RWPE2 (cell line): ENCODE results near the gene CLEC16A.
A peak's percentile ranks its signal among the peaks of the same experiment; 100 is the strongest.

Experiments
- ATAC-seq: fragments of 200-7000 bp; cut with Tn5 transposase; 3 replicates; pipeline ENCODE4 v1.9.1; 2021; ENCODE audit warnings: low read depth
- DNase-seq: peaks from one replicate; pipeline ENCODE4 v3.0.0-alpha.2; 2020; ENCODE audit warnings: low spot score
- H3K27ac ChIP-seq: fragments of 450-650 bp; 2 replicates; pipeline ENCODE4 v1.5.1; 2017; ENCODE audit warnings: mild to moderate bottlenecking; ENCODE audit not compliant: poor library complexity, severe bottlenecking
- H3K27me3 ChIP-seq: fragments of 250-450 bp; sonication (Bioruptor Pico); 2 replicates; pipeline ENCODE4 v1.5.1; 2021; ENCODE audit warnings: mild to moderate bottlenecking, moderate library complexity; ENCODE audit not compliant: insufficient read depth, poor library complexity, severe bottlenecking
- H3K36me3 ChIP-seq: fragments of 250-450 bp; sonication (Bioruptor Pico); 2 replicates; pipeline ENCODE4 v1.5.1; 2020; ENCODE audit warnings: low read depth, mild to moderate bottlenecking, moderate library complexity
- H3K4me1 ChIP-seq: fragments of 250-450 bp; sonication (Bioruptor Pico); 2 replicates; pipeline ENCODE4 v1.5.1; 2021; ENCODE audit warnings: mild to moderate bottlenecking, moderate library complexity; ENCODE audit not compliant: insufficient read depth, poor library complexity, severe bottlenecking
- H3K4me3 ChIP-seq: fragments of 250-450 bp; sonication (Bioruptor Pico); 2 replicates; pipeline ENCODE4 v1.5.1; 2021; ENCODE audit warnings: mild to moderate bottlenecking, moderate library complexity; ENCODE audit not compliant: severe bottlenecking
- H3K9me3 ChIP-seq: fragments of 250-450 bp; sonication (Bioruptor Pico); 2 replicates; pipeline ENCODE4 v1.5.1; 2021; ENCODE audit warnings: mild to moderate bottlenecking, moderate library complexity; ENCODE audit not compliant: severe bottlenecking
- TF ChIP-seq, protein P1 (sequence below): fragments of 450-650 bp; IDR thresholded peaks from one replicate; pipeline ENCODE4 v1.5.1; 2017; ENCODE audit warnings: mild to moderate bottlenecking, moderate library complexity; ENCODE audit not compliant: poor library complexity, severe bottlenecking

CLEC16A gene

DNA sequence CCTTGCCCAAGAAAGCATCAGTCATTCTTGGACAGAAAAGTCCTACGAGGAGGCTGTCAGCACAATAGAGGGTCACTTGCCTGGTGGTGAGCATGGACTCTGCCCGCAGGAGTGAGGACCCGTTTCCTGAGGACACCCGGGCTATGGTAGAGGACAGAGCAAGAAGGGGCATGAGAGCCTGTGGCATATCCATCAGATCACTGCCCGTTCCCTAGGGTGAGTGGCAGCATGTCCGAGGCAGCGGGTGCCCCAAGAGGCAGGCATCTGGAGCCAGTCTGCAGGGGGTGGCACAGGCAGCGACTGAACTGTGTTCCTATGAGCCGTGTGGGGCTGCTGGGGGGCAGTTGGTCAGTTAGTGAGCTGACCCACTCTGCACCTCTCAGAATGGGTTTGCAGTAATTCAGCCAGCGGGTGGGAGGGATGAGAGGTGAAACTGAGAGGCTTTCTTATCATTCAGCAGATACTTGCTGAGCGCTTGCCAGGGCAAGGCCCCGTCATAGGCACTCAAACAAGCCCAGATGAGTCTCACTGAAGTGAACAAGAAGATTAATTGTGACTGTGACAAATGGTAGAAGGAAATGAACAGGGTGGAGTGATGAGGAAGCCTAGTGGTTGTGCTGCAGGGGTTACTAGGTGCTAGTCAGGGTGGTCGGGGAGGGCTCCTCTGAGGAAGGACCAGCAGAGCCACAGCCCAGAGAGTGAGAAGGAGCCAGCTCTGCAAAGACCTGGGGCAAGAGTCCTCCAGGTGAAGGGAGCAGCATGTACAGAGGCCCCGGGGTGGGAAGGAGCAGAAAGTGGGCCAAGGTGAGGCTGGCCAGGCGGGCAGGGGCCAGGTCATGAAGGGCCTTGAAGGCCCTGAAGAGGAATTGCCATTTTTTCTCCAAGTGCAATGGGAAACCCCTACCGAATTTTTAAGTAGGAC lies 87.9 kb downstream of the CLEC16A start:
- Histone ChIP-seq H3K4me3 (no peak overlapping the region), H3K27ac (no peak overlapping the region), H3K27me3 (no peaks in the 10 kb centered on the region), H3K9me3 (peaks cover 2% of the 10 kb centered on the region), H3K4me1 (no peaks in the 10 kb centered on the region), H3K36me3 (peaks cover 4% of the 10 kb centered on the region; the same call in 1 of the 2 replicates)
- TF ChIP-seq, protein P1, sequence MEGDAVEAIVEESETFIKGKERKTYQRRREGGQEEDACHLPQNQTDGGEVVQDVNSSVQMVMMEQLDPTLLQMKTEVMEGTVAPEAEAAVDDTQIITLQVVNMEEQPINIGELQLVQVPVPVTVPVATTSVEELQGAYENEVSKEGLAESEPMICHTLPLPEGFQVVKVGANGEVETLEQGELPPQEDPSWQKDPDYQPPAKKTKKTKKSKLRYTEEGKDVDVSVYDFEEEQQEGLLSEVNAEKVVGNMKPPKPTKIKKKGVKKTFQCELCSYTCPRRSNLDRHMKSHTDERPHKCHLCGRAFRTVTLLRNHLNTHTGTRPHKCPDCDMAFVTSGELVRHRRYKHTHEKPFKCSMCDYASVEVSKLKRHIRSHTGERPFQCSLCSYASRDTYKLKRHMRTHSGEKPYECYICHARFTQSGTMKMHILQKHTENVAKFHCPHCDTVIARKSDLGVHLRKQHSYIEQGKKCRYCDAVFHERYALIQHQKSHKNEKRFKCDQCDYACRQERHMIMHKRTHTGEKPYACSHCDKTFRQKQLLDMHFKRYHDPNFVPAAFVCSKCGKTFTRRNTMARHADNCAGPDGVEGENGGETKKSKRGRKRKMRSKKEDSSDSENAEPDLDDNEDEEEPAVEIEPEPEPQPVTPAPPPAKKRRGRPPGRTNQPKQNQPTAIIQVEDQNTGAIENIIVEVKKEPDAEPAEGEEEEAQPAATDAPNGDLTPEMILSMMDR, result no peak
- ATAC-seq (no peak), DNase-seq (no peak)

DNA sequence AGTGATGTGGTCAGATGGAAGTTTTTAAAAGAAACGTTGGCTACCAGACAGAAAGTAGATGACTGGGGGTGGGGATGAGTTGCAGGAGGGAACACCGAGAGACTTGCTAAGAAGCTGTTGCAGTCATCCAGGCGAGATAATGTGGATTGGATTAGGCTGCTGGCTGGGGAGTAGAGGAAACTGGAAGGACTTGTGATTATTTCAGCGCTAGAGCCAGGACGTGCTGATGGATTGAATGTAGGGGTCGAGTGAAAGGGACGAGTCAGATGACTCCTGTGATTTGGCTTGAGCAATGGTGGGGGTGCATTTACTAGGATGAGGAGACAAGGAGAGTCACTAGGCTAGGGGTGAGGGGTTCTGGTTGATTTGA lies 88.5 kb downstream of the CLEC16A start:
- no peaks in the 10 kb centered on the region for H3K4me1 ChIP-seq
- H3K36me3 ChIP-seq, result peaks cover 4% of the 10 kb centered on the region; the same call in 1 of the 2 replicates
- H3K4me3 ChIP-seq, result no peak overlapping the region
- H3K27ac ChIP-seq, result no peak overlapping the region
- peaks cover 2% of the 10 kb centered on the region for H3K9me3 ChIP-seq
- DNase-seq (no peak), ATAC-seq (no peak)
- no peaks in the 10 kb centered on the region for H3K27me3 ChIP-seq
- TF ChIP-seq, protein P1, result no peak

DNA sequence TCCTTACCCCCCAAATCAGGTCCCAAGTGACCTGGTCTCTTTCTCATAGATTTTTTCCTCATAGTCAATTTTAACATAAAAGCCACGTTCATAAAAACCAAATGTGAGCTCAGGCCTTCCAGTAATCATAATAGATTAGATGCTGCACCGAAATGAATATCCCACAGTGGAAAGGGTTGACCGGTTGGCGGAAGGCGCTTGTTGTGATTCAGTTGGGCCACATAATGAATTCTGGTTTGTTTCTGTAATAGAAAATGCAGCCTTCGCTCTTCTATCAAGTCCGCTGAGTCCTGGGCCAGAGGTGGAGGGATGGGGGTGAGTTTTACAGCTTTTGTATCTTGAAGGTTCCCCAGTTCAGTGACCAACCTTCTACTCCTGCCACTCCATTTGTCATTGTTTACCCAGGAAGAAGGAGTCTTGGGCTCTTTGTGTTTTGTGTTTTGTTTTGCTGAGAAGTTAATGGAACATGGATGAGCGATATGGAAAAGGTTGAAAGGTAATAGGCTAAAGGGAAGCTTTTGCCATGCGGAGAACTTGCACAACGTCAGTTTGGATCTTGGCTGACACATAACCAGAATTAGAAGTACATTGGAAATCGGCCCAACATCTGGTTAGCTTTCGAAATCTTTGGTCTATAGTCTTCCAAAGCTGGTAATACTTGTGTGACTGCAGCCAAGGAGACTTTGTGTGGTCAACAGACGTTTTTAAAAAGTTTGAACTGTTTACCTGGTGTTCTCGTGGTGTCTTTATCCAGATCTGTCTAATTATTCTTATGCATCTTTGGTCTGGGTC lies 89.5 kb downstream of the CLEC16A start:
- Histone ChIP-seq H3K27ac (peak overlapping the region; percentile 9), H3K9me3 (peaks cover 1% of the 10 kb centered on the region), H3K4me1 (peaks cover 7% of the 10 kb centered on the region), H3K4me3 (no peak overlapping the region), H3K27me3 (no peaks in the 10 kb centered on the region), H3K36me3 (peaks cover 2% of the 10 kb centered on the region; the same call in 1 of the 2 replicates)
- TF ChIP-seq, protein P1, result no peak
- DNase-seq (no peak), ATAC-seq (0 out of 3 replicates have a peak, but pooled peaks have one; percentile 21)

DNA sequence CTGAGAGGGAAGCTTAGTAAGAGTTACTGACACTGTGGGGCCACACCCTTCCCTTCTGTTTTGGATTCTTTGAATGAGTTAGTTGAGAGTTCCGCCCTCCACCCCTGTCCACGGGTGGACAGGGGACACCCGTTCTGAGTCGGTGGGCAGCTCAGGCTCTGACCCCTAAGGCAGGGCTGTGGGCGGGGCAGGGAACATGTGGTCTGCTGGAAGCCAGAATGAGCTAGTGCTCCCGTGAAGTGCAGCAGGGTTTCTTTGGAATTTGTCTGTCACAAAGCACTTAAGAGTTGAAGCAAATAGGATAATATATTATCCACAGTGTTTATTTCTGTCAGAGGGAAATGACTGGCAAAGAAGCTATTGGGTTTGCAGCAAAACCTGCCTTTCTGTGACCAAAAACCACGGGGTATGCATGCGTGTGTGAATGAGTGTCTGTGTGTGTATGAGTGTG lies 90.1 kb downstream of the CLEC16A start:
- H3K4me1 ChIP-seq, result peaks cover 11% of the 10 kb centered on the region
- H3K27me3 ChIP-seq, result no peaks in the 10 kb centered on the region
- no peak for ATAC-seq
- TF ChIP-seq, protein P1, result no peak
- DNase-seq, result no peak
- no peaks in the 10 kb centered on the region for H3K9me3 ChIP-seq
- H3K36me3 ChIP-seq, result no peaks in the 10 kb centered on the region; the same call in 1 of the 2 replicates
- peak overlapping the region; percentile 9 for H3K27ac ChIP-seq
- no peak overlapping the region for H3K4me3 ChIP-seq
